ENCODE measurements around the gene TPPP3.

Gene TPPP3

DNA sequence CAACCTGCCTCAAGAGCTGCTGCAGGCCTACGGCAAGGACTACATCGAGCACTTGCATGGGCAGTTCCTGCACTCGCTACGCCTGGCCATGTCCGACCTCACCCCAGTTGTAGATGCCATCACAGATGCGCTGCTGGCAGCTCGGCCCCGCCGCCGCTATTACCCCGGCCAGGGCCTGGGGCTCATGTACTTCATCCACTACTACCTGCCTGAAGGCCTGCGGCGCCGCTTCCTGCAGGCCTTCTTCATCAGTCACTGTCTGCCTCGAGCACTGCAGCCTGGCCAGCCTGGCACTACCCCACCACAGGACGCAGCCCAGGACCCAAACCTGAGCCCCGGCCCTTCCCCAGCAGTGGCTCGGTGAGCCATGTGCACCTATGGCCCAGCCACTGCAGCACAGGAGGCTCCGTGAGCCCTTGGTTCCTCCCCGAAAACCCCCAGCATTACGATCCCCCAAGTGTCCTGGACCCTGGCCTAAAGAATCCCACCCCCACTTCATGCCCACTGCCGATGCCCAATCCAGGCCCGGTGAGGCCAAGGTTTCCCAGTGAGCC, 43.4 kb upstream of the TPPP3 start:
- Histone ChIP-seq H3K9me3 (ENCODE audit: insufficient read depth, low read length) (no peaks in the 10 kb centered on the region), H3K4me1 (ENCODE audit: low read length) (peaks cover 32% of the 10 kb centered on the region), H3K27me3 (ENCODE audit: low read depth, low read length) (no peaks in the 10 kb centered on the region), H3K79me2 (ENCODE audit: low read length) (no peaks in the 10 kb centered on the region), H3K27ac (ENCODE audit: low read length) (no peak overlapping the region), H3K36me3 (replicated peaks; ENCODE audit: low read depth, low read length) (peaks cover 12% of the 10 kb centered on the region), H4K20me1 (ENCODE audit: insufficient read depth, low read length) (peaks cover 9% of the 10 kb centered on the region), H3K9ac (ENCODE audit: low read length) (no peak overlapping the region), H3K4me3 (ENCODE audit: low read length) (no peak overlapping the region), H3K4me2 (ENCODE audit: low read length) (no peak overlapping the region), H2AFZ (ENCODE audit: low read depth, low read length) (no peak overlapping the region)
- TF ChIP-seq EZH2phosphoT487 (IDR thresholded peaks at IDR 0.05; ENCODE audit: low read depth): no peak
- TF ChIP-seq, protein P1, sequence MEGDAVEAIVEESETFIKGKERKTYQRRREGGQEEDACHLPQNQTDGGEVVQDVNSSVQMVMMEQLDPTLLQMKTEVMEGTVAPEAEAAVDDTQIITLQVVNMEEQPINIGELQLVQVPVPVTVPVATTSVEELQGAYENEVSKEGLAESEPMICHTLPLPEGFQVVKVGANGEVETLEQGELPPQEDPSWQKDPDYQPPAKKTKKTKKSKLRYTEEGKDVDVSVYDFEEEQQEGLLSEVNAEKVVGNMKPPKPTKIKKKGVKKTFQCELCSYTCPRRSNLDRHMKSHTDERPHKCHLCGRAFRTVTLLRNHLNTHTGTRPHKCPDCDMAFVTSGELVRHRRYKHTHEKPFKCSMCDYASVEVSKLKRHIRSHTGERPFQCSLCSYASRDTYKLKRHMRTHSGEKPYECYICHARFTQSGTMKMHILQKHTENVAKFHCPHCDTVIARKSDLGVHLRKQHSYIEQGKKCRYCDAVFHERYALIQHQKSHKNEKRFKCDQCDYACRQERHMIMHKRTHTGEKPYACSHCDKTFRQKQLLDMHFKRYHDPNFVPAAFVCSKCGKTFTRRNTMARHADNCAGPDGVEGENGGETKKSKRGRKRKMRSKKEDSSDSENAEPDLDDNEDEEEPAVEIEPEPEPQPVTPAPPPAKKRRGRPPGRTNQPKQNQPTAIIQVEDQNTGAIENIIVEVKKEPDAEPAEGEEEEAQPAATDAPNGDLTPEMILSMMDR (IDR thresholded peaks at IDR 0.05; ENCODE audit: low read depth, low read length): no peak

DNA sequence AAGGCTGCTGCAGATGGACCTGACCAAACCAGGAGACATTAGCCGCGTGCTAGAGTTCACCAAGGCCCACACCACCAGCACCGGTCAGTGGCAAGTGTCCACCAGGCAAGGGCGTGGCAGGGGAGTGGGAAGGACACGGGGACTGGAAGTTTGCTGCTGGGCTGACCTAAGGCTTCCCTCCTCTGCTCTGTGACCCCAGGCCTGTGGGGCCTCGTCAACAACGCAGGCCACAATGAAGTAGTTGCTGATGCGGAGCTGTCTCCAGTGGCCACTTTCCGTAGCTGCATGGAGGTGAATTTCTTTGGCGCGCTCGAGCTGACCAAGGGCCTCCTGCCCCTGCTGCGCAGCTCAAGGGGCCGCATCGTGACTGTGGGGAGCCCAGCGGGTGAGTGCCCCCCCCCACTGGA, 42.5 kb upstream of the TPPP3 start:
- Histone ChIP-seq H3K4me2 (ENCODE audit: low read length) (peak overlapping the region; percentile 66; the same call in 1 of the 2 replicates), H4K20me1 (ENCODE audit: insufficient read depth, low read length) (peaks cover 9% of the 10 kb centered on the region), H2AFZ (ENCODE audit: low read depth, low read length) (no peak overlapping the region), H3K36me3 (replicated peaks; ENCODE audit: low read depth, low read length) (peaks cover 12% of the 10 kb centered on the region), H3K4me3 (ENCODE audit: low read length) (no peak overlapping the region), H3K9me3 (ENCODE audit: insufficient read depth, low read length) (no peaks in the 10 kb centered on the region), H3K79me2 (ENCODE audit: low read length) (no peaks in the 10 kb centered on the region), H3K9ac (ENCODE audit: low read length) (no peak overlapping the region), H3K4me1 (ENCODE audit: low read length) (peaks cover 32% of the 10 kb centered on the region), H3K27me3 (ENCODE audit: low read depth, low read length) (no peaks in the 10 kb centered on the region), H3K27ac (ENCODE audit: low read length) (no peak overlapping the region)
- TF ChIP-seq, protein P1 (IDR thresholded peaks at IDR 0.05; ENCODE audit: low read depth, low read length): no peak
- TF ChIP-seq EZH2phosphoT487 (IDR thresholded peaks at IDR 0.05; ENCODE audit: low read depth): no peak

DNA sequence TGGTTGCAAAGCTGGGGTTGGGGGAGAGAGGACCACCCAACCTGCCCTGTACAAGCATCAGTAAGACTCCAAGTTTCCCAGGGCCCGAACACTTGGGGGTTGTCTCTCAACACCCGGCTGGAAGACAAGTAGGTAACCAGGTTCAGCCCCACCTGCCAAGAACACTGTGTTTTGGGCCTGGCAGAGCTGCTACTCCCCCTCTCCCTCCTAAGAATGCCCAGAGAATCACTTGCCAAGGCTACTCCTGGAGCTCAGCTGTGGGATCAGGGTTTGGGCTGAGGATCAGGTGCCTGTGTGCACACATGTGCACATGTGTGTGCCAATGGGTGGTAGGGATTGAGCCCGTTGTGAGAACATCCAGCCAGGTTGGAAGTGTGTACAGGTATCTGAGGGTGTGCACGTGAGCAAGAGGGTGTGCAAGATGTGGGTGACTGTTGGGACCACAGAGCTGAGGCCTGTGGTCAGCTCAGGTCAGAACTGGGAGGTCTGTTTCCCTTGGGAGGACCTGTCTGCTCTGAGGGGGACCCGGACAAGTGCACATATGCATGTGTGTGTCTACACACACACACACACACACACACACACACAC, 39.9 kb upstream of the TPPP3 start:
- no peak for TF ChIP-seq EZH2phosphoT487 (IDR thresholded peaks at IDR 0.05; ENCODE audit: low read depth)
- TF ChIP-seq, protein P1 (IDR thresholded peaks at IDR 0.05; ENCODE audit: low read depth, low read length): no peak
- H3K4me2 ChIP-seq (ENCODE audit: low read length): no peak overlapping the region
- no peak overlapping the region for H2AFZ ChIP-seq (ENCODE audit: low read depth, low read length)
- H3K4me3 ChIP-seq (ENCODE audit: low read length): no peak overlapping the region
- peaks cover 6% of the 10 kb centered on the region for H3K36me3 ChIP-seq (replicated peaks; ENCODE audit: low read depth, low read length)
- H3K27ac ChIP-seq (ENCODE audit: low read length): no peak overlapping the region
- no peaks in the 10 kb centered on the region; the same call in 1 of the 2 replicates for H3K27me3 ChIP-seq (ENCODE audit: low read depth, low read length)
- peaks cover 33% of the 10 kb centered on the region for H3K4me1 ChIP-seq (ENCODE audit: low read length)
- H4K20me1 ChIP-seq (ENCODE audit: insufficient read depth, low read length): peaks cover 9% of the 10 kb centered on the region
- no peaks in the 10 kb centered on the region for H3K79me2 ChIP-seq (ENCODE audit: low read length)
- H3K9ac ChIP-seq (ENCODE audit: low read length): no peak overlapping the region
- H3K9me3 ChIP-seq (ENCODE audit: insufficient read depth, low read length): no peaks in the 10 kb centered on the region

DNA sequence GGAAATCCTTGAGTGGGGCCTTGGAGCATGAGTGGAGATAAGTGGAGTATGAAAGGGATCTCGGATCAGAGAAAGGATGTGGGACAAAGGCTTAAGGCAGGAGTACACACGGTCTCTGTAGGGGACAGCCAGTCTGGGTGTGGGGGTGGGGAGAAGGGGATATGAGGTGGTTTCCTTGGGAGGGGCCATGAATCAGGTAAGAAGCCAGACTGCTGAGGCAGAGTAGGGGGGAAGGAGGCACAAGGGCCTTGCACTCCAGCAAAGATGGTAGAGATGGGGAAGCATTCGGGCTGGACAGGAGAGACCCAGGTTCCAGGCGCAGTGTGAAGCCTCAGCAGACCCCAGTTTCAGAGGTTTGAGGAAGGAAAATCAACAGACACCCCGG, 39.2 kb upstream of the TPPP3 start:
- Histone ChIP-seq H4K20me1 (ENCODE audit: insufficient read depth, low read length) (peaks cover 9% of the 10 kb centered on the region), H3K27ac (ENCODE audit: low read length) (no peak overlapping the region), H3K4me1 (ENCODE audit: low read length) (peaks cover 26% of the 10 kb centered on the region), H3K4me3 (ENCODE audit: low read length) (no peak overlapping the region), H3K27me3 (ENCODE audit: low read depth, low read length) (no peaks in the 10 kb centered on the region; the same call in 1 of the 2 replicates), H3K9ac (ENCODE audit: low read length) (no peak overlapping the region), H3K79me2 (ENCODE audit: low read length) (no peaks in the 10 kb centered on the region), H3K9me3 (ENCODE audit: insufficient read depth, low read length) (no peaks in the 10 kb centered on the region), H2AFZ (ENCODE audit: low read depth, low read length) (no peak overlapping the region), H3K4me2 (ENCODE audit: low read length) (no peak overlapping the region), H3K36me3 (replicated peaks; ENCODE audit: low read depth, low read length) (no peaks in the 10 kb centered on the region)
- TF ChIP-seq, protein P1 (IDR thresholded peaks at IDR 0.05; ENCODE audit: low read depth, low read length): no peak
- TF ChIP-seq EZH2phosphoT487 (IDR thresholded peaks at IDR 0.05; ENCODE audit: low read depth): no peak
